HG02623 (cell line): ENCODE results near the gene RESF1.

Source experiments
- ATAC-seq: cut with Tn5 transposase; IDR thresholded peaks from one replicate; pipeline ENCODE4 v1.9.1; 2021; ENCODE audit warnings: moderate library complexity; ENCODE audit not compliant: unreplicated experiment

Gene RESF1

DNA sequence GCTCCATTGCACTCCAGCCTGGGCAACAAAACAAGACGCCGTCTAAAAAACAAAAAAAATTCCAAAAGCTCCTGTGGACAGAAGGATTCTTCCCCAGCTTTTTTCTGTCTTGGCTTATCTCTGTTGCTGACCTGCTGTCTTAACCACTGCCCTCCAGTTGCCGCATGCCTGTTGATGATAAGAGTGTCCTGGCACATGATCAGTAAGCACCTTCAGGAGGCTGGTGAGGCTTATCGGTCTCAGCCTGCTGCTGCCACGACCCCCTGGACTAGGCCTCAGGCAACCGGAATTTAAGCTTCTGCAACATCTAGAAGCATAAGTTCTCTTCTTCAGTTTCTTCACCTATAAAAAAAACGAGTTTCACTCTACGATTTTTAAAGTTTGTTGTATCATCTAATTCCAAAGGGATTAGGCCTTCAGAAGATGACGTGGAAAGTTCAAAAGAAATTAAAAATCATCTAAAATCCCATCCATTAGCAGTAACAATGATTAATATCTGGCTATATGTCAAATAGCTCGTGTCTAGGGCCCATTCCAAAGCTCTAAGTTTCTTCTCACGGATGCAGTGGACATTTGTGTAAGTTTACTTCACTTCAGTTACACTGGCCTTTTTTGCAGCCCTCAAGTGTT, 46.4 kb downstream of the RESF1 start:
- ATAC-seq: no peak
